H7 (cell line): ENCODE data around the gene MRPL54. TPM values are rescaled to one million over a fixed set of nuclear protein-coding genes. Genes with fewer than 3 reads are reported as not detected.
"Not testable (repeated sequence)": the region's sequence is repeated elsewhere in the genome, so short reads cannot be mapped to it uniquely, and the experiment has no call there.

Source experiments
- DNase-seq: peaks from one replicate; pipeline ENCODE4 v3.0.0; 2012
- H3K27me3 ChIP-seq: 2 replicates; pipeline ENCODE4 v1.6.0; 2011; ENCODE audit warnings: mild to moderate bottlenecking, low read length; ENCODE audit not compliant: control insufficient read depth, insufficient read depth
- H3K36me3 ChIP-seq: replicated peaks from 2 replicates; pipeline ENCODE4 v1.5.1; 2011; ENCODE audit warnings: low read length; ENCODE audit not compliant: control insufficient read depth, insufficient read depth
- H3K4me3 ChIP-seq: 2 replicates; pipeline ENCODE4 v1.5.1; 2011; ENCODE audit warnings: low read depth, mild to moderate bottlenecking, control low read depth, low read length, moderate library complexity; ENCODE audit not compliant: insufficient read depth
- total RNA-seq: library from RNA; depleted of rRNA; stranded (reverse); fragments of >200 nt; shearing (Covaris generic); gene quantifications from 2 replicates; pipeline ENCODE4 v1.2.3, GENCODE V29; 2014

MRPL54 gene
- total RNA-seq, 1 experiment from 2014 or later, result 56.3 TPM

- H3K27me3 ChIP-seq, result no peaks in the 10 kb centered on the region
- H3K4me3 ChIP-seq, result no peak overlapping the region
- H3K36me3 ChIP-seq, result peaks cover 2% of the 10 kb centered on the region
- peak; percentile 59 for DNase-seq
These were observed 8.7 kb upstream of the MRPL54 start for GRCh38 chr19:3753631-3754410.

- DNase-seq, H3K4me3 ChIP-seq, H3K27me3 ChIP-seq: not testable (repeated sequence)
These were observed 4.8 kb upstream of the MRPL54 start for GRCh38 chr19:3757705-3758104.

GRCh38 chr19:3758297-3758696 lies 4.2 kb upstream of the MRPL54 start:
- not testable (repeated sequence) for H3K27me3 ChIP-seq, H3K36me3 ChIP-seq, DNase-seq, H3K4me3 ChIP-seq

More at GRCh38 chr19:3757705-3758104, 4.8 kb upstream of the MRPL54 start:
- H3K36me3 ChIP-seq, result not testable (repeated sequence)

DNA sequence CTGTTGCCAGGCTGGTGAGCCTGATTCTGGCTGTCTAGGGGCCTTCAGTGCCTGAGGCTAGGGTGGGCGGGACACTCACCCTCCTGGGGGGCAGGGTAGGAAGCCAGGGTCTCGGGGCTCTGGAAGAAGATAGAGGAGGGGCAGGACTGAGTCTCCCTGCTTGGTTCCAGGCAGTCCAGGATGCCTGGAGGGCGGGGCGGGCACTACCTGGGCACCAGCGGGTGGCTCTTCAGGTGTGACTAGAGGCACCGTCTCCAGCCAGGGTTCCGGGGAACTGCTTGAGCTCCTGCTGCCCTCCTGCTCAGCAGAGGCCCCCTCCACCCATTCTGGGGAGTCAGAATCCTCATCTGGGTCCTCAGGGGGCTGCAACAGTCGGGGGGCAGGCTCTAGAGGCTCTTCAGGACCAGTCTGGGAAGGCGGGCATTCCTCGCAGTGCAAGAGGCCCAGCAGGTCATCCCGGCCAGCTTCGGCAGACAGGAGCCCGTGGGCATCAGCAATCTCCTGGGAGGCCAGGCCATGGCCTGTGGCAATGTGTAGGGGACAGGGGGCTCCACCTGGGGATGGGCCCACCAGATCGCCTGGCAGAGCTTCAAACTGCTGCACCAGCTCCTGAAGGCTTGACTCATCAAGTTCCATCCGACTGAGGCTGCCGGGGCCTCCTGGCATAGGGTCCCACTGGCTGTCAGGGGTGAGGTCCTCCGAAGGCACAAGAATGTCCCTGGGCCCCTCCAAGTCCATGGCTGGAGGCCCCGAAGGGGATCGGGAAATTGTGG lies 2.8 kb upstream of the MRPL54 start:
- H3K36me3 ChIP-seq, result no peaks in the 10 kb centered on the region
- DNase-seq, result no peak
- H3K4me3 ChIP-seq, result no peak overlapping the region
- H3K27me3 ChIP-seq, result no peaks in the 10 kb centered on the region

GRCh38 chr19:3760871-3761361 lies 1.6 kb upstream of the MRPL54 start:
- H3K4me3 ChIP-seq, result peak overlapping the region; percentile 86
- DNase-seq, result peak; percentile 75
- no peaks in the 10 kb centered on the region for H3K27me3 ChIP-seq
- H3K36me3 ChIP-seq, result no peaks in the 10 kb centered on the region; the same call in 1 of the 2 replicates

DNA sequence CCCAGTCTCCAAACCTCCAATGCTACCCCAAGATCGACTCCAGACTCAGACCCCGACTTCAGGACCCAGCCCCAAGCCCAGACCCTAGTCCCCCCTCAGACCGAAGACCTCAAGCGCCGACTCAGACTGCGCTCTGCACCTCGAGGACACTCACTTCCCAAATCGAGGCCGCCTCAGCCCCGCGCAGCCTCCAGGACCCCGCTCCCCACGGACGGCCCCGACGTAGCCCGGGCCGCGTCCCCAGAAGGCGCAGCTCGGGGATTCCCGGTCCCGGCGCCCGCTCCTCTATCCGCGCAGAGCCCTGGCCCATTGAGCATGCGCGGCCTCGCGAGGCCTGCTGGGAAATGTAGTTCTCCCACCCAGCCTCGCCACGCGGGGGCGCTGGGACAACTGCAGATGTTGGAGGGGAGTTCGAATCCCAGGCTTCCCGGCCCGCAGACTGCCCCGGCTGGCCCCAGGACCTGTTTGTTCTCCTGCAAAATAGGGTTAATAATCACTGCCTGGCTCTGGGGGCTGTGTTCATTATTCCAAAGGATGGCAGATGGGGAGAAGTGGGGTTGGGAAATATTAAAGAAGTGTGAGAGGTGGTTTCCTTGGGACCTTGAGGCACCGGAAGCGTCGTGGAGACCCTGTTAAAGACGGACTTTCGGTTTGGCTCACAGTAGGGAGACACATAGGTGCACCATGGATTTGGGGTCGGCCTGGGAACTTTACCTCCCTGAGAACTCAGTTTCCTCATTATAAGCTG lies 926 bp upstream of the MRPL54 start, which contains the start of gene APBA3:
TSS of gene APBA3 (minus strand) at position 311 of the 748 bp plus-strand sequence. CDS start 1,428 bp downstream, outside the sequence.
- H3K36me3 ChIP-seq, result no peaks in the 10 kb centered on the region; the same call in 1 of the 2 replicates
- peak; percentile 99 for DNase-seq
- no peaks in the 10 kb centered on the region for H3K27me3 ChIP-seq
- peak within 1 kb of the TSS; percentile 86 for H3K4me3 ChIP-seq

DNA sequence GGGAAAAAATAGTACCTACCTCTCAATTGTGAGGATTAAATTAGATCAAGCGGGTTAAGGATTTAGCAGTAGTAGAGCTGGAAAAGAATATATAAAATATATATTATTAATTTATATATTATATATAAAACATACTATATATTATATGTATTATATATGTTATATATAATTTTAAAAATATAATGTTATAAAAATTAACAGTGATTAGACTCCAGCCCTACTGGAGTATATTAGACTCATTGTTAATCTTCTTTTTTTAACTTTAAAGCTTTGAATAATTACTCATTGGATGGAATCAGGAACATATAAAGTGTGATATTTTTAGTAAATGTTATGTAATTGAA lies 380 bp upstream of the MRPL54 start:
- no peak for DNase-seq
- Histone ChIP-seq H3K4me3 (peak overlapping the region; percentile 60), H3K36me3 (no peaks in the 10 kb centered on the region; the same call in 1 of the 2 replicates), H3K27me3 (no peaks in the 10 kb centered on the region)

- no peak for DNase-seq
- Histone ChIP-seq H3K27me3 (no peaks in the 10 kb centered on the region), H3K4me3 (no peak overlapping the region), H3K36me3 (no peaks in the 10 kb centered on the region; the same call in 1 of the 2 replicates)
These were observed 2.6 kb downstream of the MRPL54 start for GRCh38 chr19:3765121-3765520.

GRCh38 chr19:3765757-3766156 lies 3.3 kb downstream of the MRPL54 start:
- H3K4me3 ChIP-seq, H3K27me3 ChIP-seq, H3K36me3 ChIP-seq: not testable (repeated sequence)

DNA sequence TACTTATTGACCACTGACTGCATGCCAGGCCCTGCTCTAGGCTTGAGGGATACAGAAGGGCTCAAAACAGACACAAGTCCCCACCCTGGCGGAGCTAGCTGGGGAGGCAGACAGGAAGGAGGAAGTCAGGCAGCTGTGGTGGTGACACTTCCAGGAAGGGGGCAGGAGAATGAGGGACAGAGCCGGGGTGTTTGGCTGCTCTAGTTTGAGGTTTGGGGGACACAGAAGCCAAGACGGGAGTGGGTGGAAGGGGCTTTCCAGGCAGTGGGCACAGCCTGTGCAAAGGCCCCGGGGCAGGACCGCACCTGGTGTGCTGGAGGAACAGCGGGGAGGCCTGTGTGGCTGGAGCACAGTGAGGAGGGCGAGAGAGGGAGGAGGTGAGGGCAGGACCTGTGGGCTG lies 4.0 kb downstream of the MRPL54 start:
- DNase-seq, result no peak
- H3K27me3 ChIP-seq, result no peaks in the 10 kb centered on the region
- H3K4me3 ChIP-seq, result no peak overlapping the region
- H3K36me3 ChIP-seq, result no peaks in the 10 kb centered on the region; the same call in 1 of the 2 replicates

More at GRCh38 chr19:3765757-3766156, 3.3 kb downstream of the MRPL54 start:
- DNase-seq, result not testable (repeated sequence)

DNA sequence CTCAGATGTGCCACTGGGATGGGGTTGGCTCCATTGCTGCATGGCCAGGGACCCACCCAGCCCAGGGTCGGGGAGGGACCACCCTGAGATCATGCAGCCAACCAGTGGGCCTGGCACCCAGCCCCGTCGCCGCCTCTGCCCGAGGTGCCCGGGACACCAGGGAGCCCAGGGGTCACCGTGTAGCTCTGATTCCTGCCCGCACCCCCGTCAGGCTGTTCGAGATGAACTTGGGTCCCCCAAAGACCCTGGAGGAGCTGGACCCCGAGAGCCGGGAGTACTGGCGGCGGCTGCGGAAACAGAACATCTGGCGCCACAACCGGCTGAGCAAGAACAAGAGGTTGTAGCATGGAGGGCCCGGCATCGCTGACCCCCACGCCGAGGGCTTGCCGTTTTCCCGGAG lies 4.6 kb downstream of the MRPL54 start:
- peak; percentile 34 for DNase-seq
- Histone ChIP-seq H3K4me3 (no peak overlapping the region), H3K36me3 (no peaks in the 10 kb centered on the region; the same call in 1 of the 2 replicates), H3K27me3 (no peaks in the 10 kb centered on the region)

DNA sequence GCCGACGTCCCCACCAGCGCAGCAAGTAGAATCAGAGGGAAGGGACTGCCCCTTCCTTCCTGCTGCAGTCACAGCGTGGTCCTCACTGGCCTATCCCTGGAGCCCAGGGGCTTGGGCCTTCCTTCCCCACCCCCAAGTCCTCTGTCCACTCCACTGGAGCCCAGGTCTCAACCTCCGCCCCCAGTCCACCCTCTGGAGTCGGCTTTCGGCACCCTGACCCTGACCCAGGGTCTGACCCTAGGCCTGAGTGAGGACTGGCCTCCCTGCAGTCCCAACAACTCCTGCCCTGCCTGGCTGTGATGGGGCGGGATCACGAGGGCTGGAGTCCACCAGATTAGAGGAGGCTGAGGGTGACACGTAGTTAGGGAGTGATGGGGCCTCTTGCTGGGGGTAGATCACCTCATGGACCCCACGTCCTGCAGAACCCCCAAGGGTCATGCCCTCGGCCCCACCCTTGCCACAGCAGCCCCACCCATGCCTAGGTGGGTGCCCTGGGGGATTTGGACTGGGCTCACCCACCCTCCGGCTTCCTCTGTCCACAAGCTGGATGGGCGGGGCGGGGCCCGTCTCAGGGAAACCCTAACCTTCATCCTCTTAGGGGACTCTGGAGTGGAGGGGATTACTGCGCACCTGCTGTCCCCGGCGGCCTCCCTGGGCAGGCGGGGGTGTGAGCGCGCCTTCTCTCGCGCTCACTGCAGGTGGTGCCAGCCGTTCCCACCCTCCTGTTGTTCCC lies 5.7 kb downstream of the MRPL54 start:
- Histone ChIP-seq H3K4me3 (no peak overlapping the region), H3K27me3 (no peaks in the 10 kb centered on the region), H3K36me3 (no peaks in the 10 kb centered on the region; the same call in 1 of the 2 replicates)
- peak; percentile 52 for DNase-seq

DNA sequence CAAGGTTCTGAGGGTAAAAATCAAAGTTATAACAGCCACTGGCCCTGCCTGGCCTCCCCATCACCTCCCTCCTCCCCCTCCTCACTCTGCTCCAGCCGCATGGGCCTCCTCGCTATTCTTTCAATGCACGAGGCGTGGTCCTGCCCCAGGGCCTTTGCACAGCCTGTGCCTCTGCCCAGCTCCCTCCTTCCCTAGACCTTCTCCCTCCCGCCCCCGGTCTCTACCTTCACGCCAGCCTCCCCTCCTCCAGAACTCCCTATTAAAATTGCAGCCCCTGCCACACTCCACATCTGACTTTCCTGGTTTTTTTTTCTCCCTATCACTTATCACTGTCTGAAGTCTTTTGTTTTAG lies 6.2 kb downstream of the MRPL54 start:
- Histone ChIP-seq H3K4me3 (no peak overlapping the region), H3K27me3 (no peaks in the 10 kb centered on the region), H3K36me3 (no peaks in the 10 kb centered on the region; the same call in 1 of the 2 replicates)
- DNase-seq, result no peak

DNA sequence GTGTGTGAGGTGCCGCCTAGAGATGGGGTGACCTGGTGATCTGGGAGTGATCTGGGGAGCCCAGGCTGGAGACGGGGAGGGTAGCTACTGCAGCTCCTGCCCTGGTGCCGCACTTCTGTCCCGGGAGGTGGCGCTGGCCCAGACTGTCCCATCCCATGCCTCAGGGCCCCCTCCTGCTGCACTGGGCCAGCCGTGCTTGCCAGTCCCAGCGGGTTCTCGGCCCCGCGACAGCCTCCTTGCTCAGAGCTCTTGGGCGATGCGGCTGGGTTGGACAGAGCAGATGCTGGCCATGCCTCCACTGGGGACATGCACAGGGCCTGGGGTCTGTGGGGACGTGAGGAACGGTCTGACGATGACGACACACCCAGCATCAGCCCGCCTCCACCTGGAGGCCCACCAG lies 7.0 kb downstream of the MRPL54 start:
- Histone ChIP-seq H3K36me3 (no peaks in the 10 kb centered on the region; the same call in 1 of the 2 replicates), H3K4me3 (no peak overlapping the region), H3K27me3 (no peaks in the 10 kb centered on the region)
- peak; percentile 68 for DNase-seq
